Liver (tissue), 9 donors: ENCODE results near the gene TAAR8. TPM values are rescaled to one million over a fixed set of nuclear protein-coding genes. Genes with fewer than 3 reads are reported as not detected.
"Not testable (repeated sequence)": the region's sequence is repeated elsewhere in the genome, so short reads cannot be mapped to it uniquely, and the experiment has no call there.

ENCODE experiments used
- DNase-seq: peaks from one replicate; pipeline ENCODE4 v3.0.0-alpha.2; 2017; ENCODE audit warnings: low spot score
- H3K27ac ChIP-seq, 2 donors: one replicate each; pipeline ENCODE4 v1.7.0; 2013; ENCODE audit warnings: inconsistent platforms in 2 of 2, low read length in 2 of 2, control low read depth in 1 of 2, low read depth in 1 of 2, mild to moderate bottlenecking in 1 of 2
- H3K27me3 ChIP-seq, 4 donors: one replicate each; pipeline versions ENCODE4 v1.6.1 to v1.7.0; 2013; ENCODE audit warnings: low read length in 3 of 4, inconsistent platforms in 1 of 4, mild to moderate bottlenecking in 1 of 4, moderate library complexity in 1 of 4; ENCODE audit not compliant: control insufficient read depth in 4 of 4, insufficient read depth in 4 of 4
- H3K36me3 ChIP-seq, 4 donors: one replicate each; pipeline versions ENCODE4 v1.6.1 to v1.7.0; 2013; ENCODE audit warnings: low read length in 3 of 4, mild to moderate bottlenecking in 3 of 4, low read depth in 1 of 4, moderate library complexity in 1 of 4; ENCODE audit not compliant: control insufficient read depth in 4 of 4, insufficient read depth in 3 of 4
- H3K4me1 ChIP-seq, 4 donors: one replicate each; pipeline versions ENCODE4 v1.6.1 to v1.7.0; 2013; ENCODE audit warnings: low read length in 3 of 4, mild to moderate bottlenecking in 3 of 4, moderate library complexity in 1 of 4; ENCODE audit not compliant: control insufficient read depth in 4 of 4, insufficient read depth in 4 of 4
- H3K4me3 ChIP-seq, 3 donors: one replicate each; pipeline versions ENCODE4 v1.6.1 to v1.7.0; 2013; ENCODE audit warnings: low read length in 3 of 3, control low read depth in 1 of 3, low read depth in 1 of 3, mild to moderate bottlenecking in 1 of 3
- H3K9ac ChIP-seq, 2 donors: one replicate each; pipeline ENCODE4 v1.7.0; 2013; ENCODE audit warnings: low read length in 2 of 2, mild to moderate bottlenecking in 2 of 2, moderate library complexity in 2 of 2, control low read depth in 1 of 2, low read depth in 1 of 2
- H3K9me3 ChIP-seq, 4 donors: one replicate each; pipeline versions ENCODE4 v1.6.1 to v1.7.0; 2013; ENCODE audit warnings: low read length in 3 of 4; ENCODE audit not compliant: control insufficient read depth in 4 of 4
- ATF3 ChIP-seq: IDR thresholded peaks from 2 replicates; pipeline ENCODE4 v1.6.1; 2016; ENCODE audit warnings: antibody characterized with exemption
- CTCF ChIP-seq: fragments of 150-350 bp; IDR thresholded peaks from 2 replicates; pipeline ENCODE4 v1.5.1; 2017; ENCODE audit warnings: improper control_type of control experiment, low read depth, low read length; ENCODE audit not compliant: missing input control
- FOXA1 ChIP-seq: IDR thresholded peaks from 2 replicates; pipeline ENCODE4 v1.6.1; 2016; ENCODE audit warnings: antibody characterized with exemption
- HNF4A ChIP-seq, 2 donors: conservative IDR thresholded peaks; 2 replicates each; pipeline ENCODE4 v1.6.1; 2016; ENCODE audit warnings: antibody characterized with exemption in 2 of 2, mild to moderate bottlenecking in 2 of 2
- MAX ChIP-seq: IDR thresholded peaks from 2 replicates; pipeline ENCODE4 v1.6.1; 2016; ENCODE audit warnings: antibody characterized with exemption
- NR2F2 ChIP-seq: IDR thresholded peaks from 2 replicates; pipeline ENCODE4 v1.6.1; 2016; ENCODE audit warnings: antibody characterized with exemption
- RAD21 ChIP-seq, 2 donors: IDR thresholded peaks; 2 replicates each; pipeline ENCODE4 v1.6.1; 2016; ENCODE audit warnings: antibody characterized with exemption in 2 of 2, mild to moderate bottlenecking in 2 of 2
- TAF1 ChIP-seq: conservative IDR thresholded peaks from 2 replicates; pipeline ENCODE4 v1.6.1; 2016; ENCODE audit warnings: antibody characterized with exemption, mild to moderate bottlenecking
- YY1 ChIP-seq: IDR thresholded peaks from 2 replicates; pipeline ENCODE4 v1.6.1; 2016; ENCODE audit warnings: antibody characterized with exemption, mild to moderate bottlenecking
- WGBS: extraction: QIAGEN DNeasy Blood & Tissue Kit; methylation state at CpG from one replicate; pipeline ENCODE4 v1.1.7; 2013; 5-methylcytosine and 5-hydroxymethylcytosine counted together
- polyA plus RNA-seq, 2 donors: library from polyadenylated mRNA; stranded (reverse) in 1 of 2; unstranded in 1 of 2; fragments of 200-250 nt in 1 of 2; fragments of >200 nt in 1 of 2; fragmentation: Nextera tagmentation in 1 of 2; extraction: Ambion mirVana in 1 of 2; gene quantifications; one replicate each; pipeline versions ENCODE4 v1.2.1 to v1.2.3, GENCODE V29; 2013 to 2015
- total RNA-seq, 2 donors: library from RNA; depleted of rRNA; stranded (reverse); fragments of >200 nt; gene quantifications; one replicate each; pipeline ENCODE4 v1.2.3, GENCODE V29; 2014
- TF ChIP-seq, protein P1 (sequence below): IDR thresholded peaks from 2 replicates; pipeline ENCODE4 v1.6.1; 2016; ENCODE audit warnings: antibody characterized with exemption
- donor health status: healthy.
- donor health status: healthy.
- donor health status: healthy.
- donor health status: healthy.
- donor health status: healthy.

Gene TAAR8
- total and polyA plus RNA-seq, 4 donors = not detected

- no peak for TF ChIP-seq NR2F2
- no peak for TF ChIP-seq CTCF
- no peak for TF ChIP-seq FOXA1
- TF ChIP-seq, protein P1, sequence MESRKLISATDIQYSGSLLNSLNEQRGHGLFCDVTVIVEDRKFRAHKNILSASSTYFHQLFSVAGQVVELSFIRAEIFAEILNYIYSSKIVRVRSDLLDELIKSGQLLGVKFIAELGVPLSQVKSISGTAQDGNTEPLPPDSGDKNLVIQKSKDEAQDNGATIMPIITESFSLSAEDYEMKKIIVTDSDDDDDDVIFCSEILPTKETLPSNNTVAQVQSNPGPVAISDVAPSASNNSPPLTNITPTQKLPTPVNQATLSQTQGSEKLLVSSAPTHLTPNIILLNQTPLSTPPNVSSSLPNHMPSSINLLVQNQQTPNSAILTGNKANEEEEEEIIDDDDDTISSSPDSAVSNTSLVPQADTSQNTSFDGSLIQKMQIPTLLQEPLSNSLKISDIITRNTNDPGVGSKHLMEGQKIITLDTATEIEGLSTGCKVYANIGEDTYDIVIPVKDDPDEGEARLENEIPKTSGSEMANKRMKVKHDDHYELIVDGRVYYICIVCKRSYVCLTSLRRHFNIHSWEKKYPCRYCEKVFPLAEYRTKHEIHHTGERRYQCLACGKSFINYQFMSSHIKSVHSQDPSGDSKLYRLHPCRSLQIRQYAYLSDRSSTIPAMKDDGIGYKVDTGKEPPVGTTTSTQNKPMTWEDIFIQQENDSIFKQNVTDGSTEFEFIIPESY = no peak
- no peak for TF ChIP-seq ATF3
- no peak for TF ChIP-seq HNF4A (conservative IDR thresholded peaks at IDR 0.05)
- TF ChIP-seq TAF1 = no peak
- 89% methylated on average over 6 of the region's 6 CpGs for WGBS
- DNase-seq = no peak
Measured at GRCh38 chr6:132527791-132528190, 24.7 kb upstream of the TAAR8 start.

DNA sequence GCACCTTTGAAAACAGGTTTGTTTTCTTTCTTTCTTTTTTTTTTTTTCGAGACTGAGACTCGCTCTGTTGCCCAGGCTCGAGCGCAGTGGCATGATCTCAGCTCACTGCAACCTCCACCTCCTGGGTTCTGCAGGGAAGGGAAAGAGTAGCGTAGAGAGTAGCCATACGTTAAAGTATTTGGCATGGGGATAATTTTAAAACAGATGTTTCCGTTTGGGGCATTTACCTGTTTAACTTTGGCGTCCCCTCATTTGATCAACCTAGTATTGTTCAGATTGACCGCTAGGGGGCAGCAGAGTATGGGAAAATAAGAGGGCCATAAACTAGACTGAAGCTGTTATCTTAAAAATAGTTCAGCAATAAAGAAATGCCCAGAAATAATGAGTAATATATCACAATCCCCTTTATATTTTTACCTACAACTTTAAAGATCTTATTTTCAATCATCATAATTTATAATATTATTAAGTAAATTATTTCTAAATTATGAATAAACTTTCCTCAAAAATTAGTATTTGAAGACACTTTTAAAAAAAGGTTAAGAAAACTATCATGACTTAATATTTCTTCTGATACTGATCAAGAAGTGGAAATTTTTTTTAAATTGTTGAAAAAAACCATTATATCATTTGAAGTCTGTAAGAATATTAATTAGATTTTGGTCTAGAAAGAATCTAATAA is 22.0 kb upstream of the TAAR8 start:
- H3K4me1 ChIP-seq = peaks cover 0 to 3% (median 1%) of the 10 kb centered on the region in 4 donors
- WGBS = 17% methylated on average over 9 of the region's 9 CpGs
- peak overlapping the region in 1 of 2 donors; percentile 16 for H3K9ac ChIP-seq
- peak; percentile 76 for DNase-seq
- H3K36me3 ChIP-seq = no peaks in the 10 kb centered on the region
- H3K27ac ChIP-seq = no peak overlapping the region
- peak overlapping the region in 1 of 3 donors; percentile 22 for H3K4me3 ChIP-seq
- no peaks in the 10 kb centered on the region for H3K27me3 ChIP-seq
- TF ChIP-seq RAD21 (IDR thresholded peaks at IDR 0.05) = peak; percentile 90 to 93
- no peak for TF ChIP-seq HNF4A (conservative IDR thresholded peaks at IDR 0.05)
- TF ChIP-seq NR2F2 = no peak
- no peak for TF ChIP-seq MAX
- no peak for TF ChIP-seq FOXA1
- TF ChIP-seq CTCF = peak; percentile 78
- no peak for TF ChIP-seq ATF3
- TF ChIP-seq, protein P1 = no peak
- TF ChIP-seq YY1 = no peak
- no peaks in the 10 kb centered on the region for H3K9me3 ChIP-seq

More at GRCh38 chr6:132527791-132528190, 24.7 kb upstream of the TAAR8 start:
- Histone ChIP-seq H3K27ac (no peak overlapping the region), H3K9ac (no peak overlapping the region), H3K27me3 (no peaks in the 10 kb centered on the region), H3K36me3 (no peaks in the 10 kb centered on the region), H3K4me1 (peaks cover 0 to 3% (median 1%) of the 10 kb centered on the region in 4 donors), H3K9me3 (no peaks in the 10 kb centered on the region), H3K4me3 (no peak overlapping the region)

GRCh38 chr6:132534546-132534945 is 17.9 kb upstream of the TAAR8 start:
- H3K4me1 ChIP-seq, H3K9me3 ChIP-seq, H3K36me3 ChIP-seq, H3K9ac ChIP-seq, H3K27me3 ChIP-seq, H3K4me3 ChIP-seq, H3K27ac ChIP-seq, DNase-seq: not testable (repeated sequence)
- WGBS = 89% methylated on average over 2 of the region's 2 CpGs
